ENCODE results near the gene MRPL54.

The MRPL54 gene

GRCh38 chr19:3768015-3768747 is 5.7 kb downstream of the MRPL54 start:
- Histone ChIP-seq H3K9ac (ENCODE audit: low read length) (no peak overlapping the region), H3K36me3 (replicated peaks; ENCODE audit: low read depth, low read length) (peaks cover 10% of the 10 kb centered on the region), H3K9me3 (ENCODE audit: insufficient read depth, low read length) (no peaks in the 10 kb centered on the region), H2AFZ (ENCODE audit: low read depth, low read length) (no peak overlapping the region), H3K27me3 (ENCODE audit: low read depth, low read length) (no peaks in the 10 kb centered on the region), H3K79me2 (ENCODE audit: low read length) (peaks cover 4% of the 10 kb centered on the region), H3K4me3 (ENCODE audit: low read length) (no peak overlapping the region), H4K20me1 (ENCODE audit: insufficient read depth, low read length) (no peaks in the 10 kb centered on the region), H3K27ac (ENCODE audit: low read length) (no peak overlapping the region), H3K4me1 (ENCODE audit: low read length) (peaks cover 3% of the 10 kb centered on the region), H3K4me2 (ENCODE audit: low read length) (no peak overlapping the region)
- no peak for TF ChIP-seq EZH2phosphoT487 (IDR thresholded peaks at IDR 0.05; ENCODE audit: low read depth)
- TF ChIP-seq CTCF (IDR thresholded peaks at IDR 0.05; ENCODE audit: low read depth, low read length), result no peak

DNA sequence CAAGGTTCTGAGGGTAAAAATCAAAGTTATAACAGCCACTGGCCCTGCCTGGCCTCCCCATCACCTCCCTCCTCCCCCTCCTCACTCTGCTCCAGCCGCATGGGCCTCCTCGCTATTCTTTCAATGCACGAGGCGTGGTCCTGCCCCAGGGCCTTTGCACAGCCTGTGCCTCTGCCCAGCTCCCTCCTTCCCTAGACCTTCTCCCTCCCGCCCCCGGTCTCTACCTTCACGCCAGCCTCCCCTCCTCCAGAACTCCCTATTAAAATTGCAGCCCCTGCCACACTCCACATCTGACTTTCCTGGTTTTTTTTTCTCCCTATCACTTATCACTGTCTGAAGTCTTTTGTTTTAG is 6.2 kb downstream of the MRPL54 start:
- H3K4me2 ChIP-seq (ENCODE audit: low read length), result no peak overlapping the region
- H3K36me3 ChIP-seq (replicated peaks; ENCODE audit: low read depth, low read length), result peaks cover 10% of the 10 kb centered on the region
- H4K20me1 ChIP-seq (ENCODE audit: insufficient read depth, low read length), result no peaks in the 10 kb centered on the region
- no peak overlapping the region for H3K4me3 ChIP-seq (ENCODE audit: low read length)
- H3K9me3 ChIP-seq (ENCODE audit: insufficient read depth, low read length), result no peaks in the 10 kb centered on the region
- no peaks in the 10 kb centered on the region for H3K4me1 ChIP-seq (ENCODE audit: low read length)
- H3K79me2 ChIP-seq (ENCODE audit: low read length), result no peaks in the 10 kb centered on the region; the same call in 1 of the 2 replicates
- H3K27me3 ChIP-seq (ENCODE audit: low read depth, low read length), result no peaks in the 10 kb centered on the region
- H3K9ac ChIP-seq (ENCODE audit: low read length), result no peak overlapping the region
- H3K27ac ChIP-seq (ENCODE audit: low read length), result no peak overlapping the region
- no peak overlapping the region for H2AFZ ChIP-seq (ENCODE audit: low read depth, low read length)
- no peak for TF ChIP-seq EZH2phosphoT487 (IDR thresholded peaks at IDR 0.05; ENCODE audit: low read depth)
- no peak for TF ChIP-seq CTCF (IDR thresholded peaks at IDR 0.05; ENCODE audit: low read depth, low read length)

DNA sequence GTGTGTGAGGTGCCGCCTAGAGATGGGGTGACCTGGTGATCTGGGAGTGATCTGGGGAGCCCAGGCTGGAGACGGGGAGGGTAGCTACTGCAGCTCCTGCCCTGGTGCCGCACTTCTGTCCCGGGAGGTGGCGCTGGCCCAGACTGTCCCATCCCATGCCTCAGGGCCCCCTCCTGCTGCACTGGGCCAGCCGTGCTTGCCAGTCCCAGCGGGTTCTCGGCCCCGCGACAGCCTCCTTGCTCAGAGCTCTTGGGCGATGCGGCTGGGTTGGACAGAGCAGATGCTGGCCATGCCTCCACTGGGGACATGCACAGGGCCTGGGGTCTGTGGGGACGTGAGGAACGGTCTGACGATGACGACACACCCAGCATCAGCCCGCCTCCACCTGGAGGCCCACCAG is 7.0 kb downstream of the MRPL54 start:
- Histone ChIP-seq H3K36me3 (replicated peaks; ENCODE audit: low read depth, low read length) (peaks cover 10% of the 10 kb centered on the region), H4K20me1 (ENCODE audit: insufficient read depth, low read length) (no peaks in the 10 kb centered on the region)
- TF ChIP-seq CTCF (IDR thresholded peaks at IDR 0.05; ENCODE audit: low read depth, low read length) (no peak), EZH2phosphoT487 (IDR thresholded peaks at IDR 0.05; ENCODE audit: low read depth) (no peak)

GRCh38 chr19:3770136-3770999 is 7.9 kb downstream of the MRPL54 start:
- H3K9me3 ChIP-seq (ENCODE audit: insufficient read depth, low read length), result no peaks in the 10 kb centered on the region
- H4K20me1 ChIP-seq (ENCODE audit: insufficient read depth, low read length), result no peaks in the 10 kb centered on the region
- TF ChIP-seq EZH2phosphoT487 (IDR thresholded peaks at IDR 0.05; ENCODE audit: low read depth) (no peak), CTCF (IDR thresholded peaks at IDR 0.05; ENCODE audit: low read depth, low read length) (no peak)
- no peak overlapping the region for H3K27ac ChIP-seq (ENCODE audit: low read length)
- H3K4me1 ChIP-seq (ENCODE audit: low read length), result no peaks in the 10 kb centered on the region
- no peak overlapping the region for H2AFZ ChIP-seq (ENCODE audit: low read depth, low read length)
- H3K9ac ChIP-seq (ENCODE audit: low read length), result no peak overlapping the region
- H3K79me2 ChIP-seq (ENCODE audit: low read length), result no peaks in the 10 kb centered on the region
- H3K4me2 ChIP-seq (ENCODE audit: low read length), result no peak overlapping the region
- H3K36me3 ChIP-seq (replicated peaks; ENCODE audit: low read depth, low read length), result peaks cover 7% of the 10 kb centered on the region
- H3K27me3 ChIP-seq (ENCODE audit: low read depth, low read length), result no peaks in the 10 kb centered on the region
- H3K4me3 ChIP-seq (ENCODE audit: low read length), result no peak overlapping the region

More for the DNA sequence above, 7.0 kb downstream of the MRPL54 start:
- Histone ChIP-seq H3K4me3 (ENCODE audit: low read length) (no peak overlapping the region), H3K79me2 (ENCODE audit: low read length) (no peaks in the 10 kb centered on the region), H3K9me3 (ENCODE audit: insufficient read depth, low read length) (no peaks in the 10 kb centered on the region), H3K4me2 (ENCODE audit: low read length) (no peak overlapping the region), H3K27ac (ENCODE audit: low read length) (no peak overlapping the region), H2AFZ (ENCODE audit: low read depth, low read length) (no peak overlapping the region), H3K27me3 (ENCODE audit: low read depth, low read length) (no peaks in the 10 kb centered on the region), H3K9ac (ENCODE audit: low read length) (no peak overlapping the region), H3K4me1 (ENCODE audit: low read length) (no peaks in the 10 kb centered on the region)
